Measurements from ENCODE around the gene PHF12.
A peak's percentile ranks its signal among the peaks of the same experiment; 100 is the strongest.

Gene PHF12

GRCh38 chr17:28951428-28951990 is at the start of gene PHF12:
PHF12 (minus strand) TSS chr17:28951518; CDS start chr17:28950960, 558 bp downstream.
- no peak for TF ChIP-seq CTCF (conservative IDR thresholded peaks at IDR 0.05; ENCODE audit: low read depth, low read length)
- DNase-seq (ENCODE audit: low read depth) = peak; percentile 100
- peak within 1 kb of the TSS; percentile 91 for H3K4me3 ChIP-seq (ENCODE audit: low read length)

- H3K4me3 ChIP-seq (ENCODE audit: low read length) = no peak overlapping the region
- no peak for DNase-seq (ENCODE audit: low read depth)
- TF ChIP-seq CTCF (conservative IDR thresholded peaks at IDR 0.05; ENCODE audit: low read depth, low read length) = no peak
These were observed 49.7 kb upstream of the PHF12 start for GRCh38 chr17:29000973-29001372.

- no peak for TF ChIP-seq CTCF (conservative IDR thresholded peaks at IDR 0.05; ENCODE audit: low read depth, low read length)
- H3K4me3 ChIP-seq (ENCODE audit: low read length) = no peak overlapping the region
- no peak for DNase-seq (ENCODE audit: low read depth)
These were observed 47.9 kb upstream of the PHF12 start for GRCh38 chr17:28999206-28999605.

- H3K4me3 ChIP-seq (ENCODE audit: low read length) = no peak overlapping the region
- no peak for TF ChIP-seq CTCF (conservative IDR thresholded peaks at IDR 0.05; ENCODE audit: low read depth, low read length)
- DNase-seq (ENCODE audit: low read depth) = no peak
These were observed 46.5 kb upstream of the PHF12 start for GRCh38 chr17:28997806-28998205.

- no peak for TF ChIP-seq CTCF (conservative IDR thresholded peaks at IDR 0.05; ENCODE audit: low read depth, low read length)
- no peak for DNase-seq (ENCODE audit: low read depth)
- H3K4me3 ChIP-seq (ENCODE audit: low read length) = no peak overlapping the region
These were observed 45.3 kb upstream of the PHF12 start for GRCh38 chr17:28996554-28997096.

GRCh38 chr17:28993645-28994426 is 42.5 kb upstream of the PHF12 start:
- no peak overlapping the region for H3K4me3 ChIP-seq (ENCODE audit: low read length)
- no peak for TF ChIP-seq CTCF (conservative IDR thresholded peaks at IDR 0.05; ENCODE audit: low read depth, low read length)
- DNase-seq (ENCODE audit: low read depth) = no peak
